Measurements from ENCODE around the gene RFC2.

GRCh38 chr7:74284781-74285259, 30.6 kb upstream of the RFC2 start:
- no peak for TF ChIP-seq SP4 (IDR thresholded peaks at IDR 0.05; ENCODE audit: low read length)
- TF ChIP-seq CTCF (IDR thresholded peaks at IDR 0.05; ENCODE audit: control extremely low read depth in 1 of 3, insufficient read depth in 1 of 3, low read depth in 1 of 3, low read length in 3 of 3), result no peak
- TF ChIP-seq EZH2 (IDR thresholded peaks at IDR 0.05; ENCODE audit: low read depth, low read length, severe bottlenecking), result no peak
- no peak for TF ChIP-seq MAX (IDR thresholded peaks at IDR 0.05)
- no peak for TF ChIP-seq ZNF274 (IDR thresholded peaks at IDR 0.05; ENCODE audit: borderline replicate concordance, extremely low read depth, low read length)

Measured in H1 (cell line).